ENCODE results near the gene RFX8. TPM values are rescaled to one million over a fixed set of nuclear protein-coding genes. Genes with fewer than 3 reads are reported as not detected.

The RFX8 gene
- polyA plus RNA-seq, 1 of the 3 experiments (the other 2 are of a cell fraction), result 0.07 TPM

GRCh38 chr2:101435001-101435862 is 39.7 kb downstream of the RFX8 start (continued):
- TF ChIP-seq RFX5 (IDR thresholded peaks at IDR 0.05; ENCODE audit: low read length) (no peak), GABPA (IDR thresholded peaks at IDR 0.05; ENCODE audit: low read depth) (no peak), SMC3 (IDR thresholded peaks at IDR 0.05; ENCODE audit: low read depth, low read length) (no peak), RAD21 (IDR thresholded peaks at IDR 0.05; ENCODE audit: low read length) (no peak), ELF1 (IDR thresholded peaks at IDR 0.05) (no peak), EZH2phosphoT487 (IDR thresholded peaks at IDR 0.05; ENCODE audit: borderline replicate concordance, low read depth) (no peak), SIN3A (IDR thresholded peaks at IDR 0.05; ENCODE audit: borderline replicate concordance, low read depth, low read length) (no peak), FOXJ3 (CRISPR knock-in tag; IDR thresholded peaks at IDR 0.05) (no peak), MAX (IDR thresholded peaks at IDR 0.05; ENCODE audit: low read depth) (no peak; the same call in 1 of the 2 replicates), POLR2AphosphoS5 (IDR thresholded peaks at IDR 0.05; ENCODE audit: low read depth, low read length) (0 out of 2 replicates have a peak, but pooled peaks have one; percentile 27), TAF1 (IDR thresholded peaks at IDR 0.05; ENCODE audit: borderline replicate concordance, low read depth, low read length) (no peak), MEF2A (IDR thresholded peaks at IDR 0.05; ENCODE audit: borderline replicate concordance, low read depth) (no peak), FOXM1 (IDR thresholded peaks at IDR 0.05; ENCODE audit: low read depth) (no peak), MXI1 (IDR thresholded peaks at IDR 0.05; ENCODE audit: low read depth, low read length) (no peak), FOSL2 (IDR thresholded peaks at IDR 0.05; ENCODE audit: borderline replicate concordance, low read depth) (peak; percentile 62; the same call in 1 of the 2 replicates), RXRA (IDR thresholded peaks at IDR 0.05; ENCODE audit: borderline replicate concordance, low read depth) (0 out of 2 replicates have a peak, but pooled peaks have one; percentile 22), NFIC (IDR thresholded peaks at IDR 0.05; ENCODE audit: borderline replicate concordance) (peak; percentile 84), YY1 (IDR thresholded peaks at IDR 0.05; ENCODE audit: low read depth) (0 out of 2 replicates have a peak, but pooled peaks have one; percentile 44), TCF12 (IDR thresholded peaks at IDR 0.05) (peak; percentile 69), REST (IDR thresholded peaks at IDR 0.05; ENCODE audit: low read depth, low read length) (no peak), JUND (IDR thresholded peaks at IDR 0.05) (peak; percentile 57; the same call in 1 of the 2 replicates)
- TF ChIP-seq, protein P1, sequence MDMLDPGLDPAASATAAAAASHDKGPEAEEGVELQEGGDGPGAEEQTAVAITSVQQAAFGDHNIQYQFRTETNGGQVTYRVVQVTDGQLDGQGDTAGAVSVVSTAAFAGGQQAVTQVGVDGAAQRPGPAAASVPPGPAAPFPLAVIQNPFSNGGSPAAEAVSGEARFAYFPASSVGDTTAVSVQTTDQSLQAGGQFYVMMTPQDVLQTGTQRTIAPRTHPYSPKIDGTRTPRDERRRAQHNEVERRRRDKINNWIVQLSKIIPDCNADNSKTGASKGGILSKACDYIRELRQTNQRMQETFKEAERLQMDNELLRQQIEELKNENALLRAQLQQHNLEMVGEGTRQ (IDR thresholded peaks at IDR 0.05; ENCODE audit: borderline replicate concordance, low read depth, low read length), result no peak

All from SK-N-SH (cell line).